GDM1 (cell line): ENCODE measurements around the gene DMD.
"Not testable (repeated sequence)": the region's sequence is repeated elsewhere in the genome, so short reads cannot be mapped to it uniquely, and the experiment has no call there.

Experiments used
- DNase-seq: peaks from one replicate; lab custom pipeline; 2025; lab: John Stamatoyannopoulos, UW

The DMD gene

GRCh38 chrX:32851556-32851955 is 359.8 kb downstream of the DMD start:
- no peak for DNase-seq

GRCh38 chrX:32847921-32848320 is 363.4 kb downstream of the DMD start:
- no peak for DNase-seq

- DNase-seq = no peak
Measured at GRCh38 chrX:32842053-32842452, 369.3 kb downstream of the DMD start.

GRCh38 chrX:32839781-32840180 is 371.6 kb downstream of the DMD start:
- no peak for DNase-seq

GRCh38 chrX:32825009-32825408 is 386.3 kb downstream of the DMD start:
- no peak for DNase-seq

- DNase-seq = no peak
Measured at GRCh38 chrX:32804034-32804433, 407.3 kb downstream of the DMD start.

GRCh38 chrX:32798990-32799389 is 412.4 kb downstream of the DMD start:
- no peak for DNase-seq

- DNase-seq = no peak
Measured at GRCh38 chrX:32788936-32789335, 422.4 kb downstream of the DMD start.

- no peak for DNase-seq
Measured at GRCh38 chrX:32780109-32780508, 431.2 kb downstream of the DMD start.

GRCh38 chrX:32778965-32779364 is 432.4 kb downstream of the DMD start:
- DNase-seq = no peak

- no peak for DNase-seq
Measured at GRCh38 chrX:32774966-32775365, 436.4 kb downstream of the DMD start.

- DNase-seq = no peak
Measured at GRCh38 chrX:32749070-32749469, 462.3 kb downstream of the DMD start.

GRCh38 chrX:32745323-32745722 is 466.0 kb downstream of the DMD start:
- DNase-seq = no peak

- DNase-seq = no peak
Measured at GRCh38 chrX:32744921-32745320, 466.4 kb downstream of the DMD start.

- DNase-seq = no peak
Measured at GRCh38 chrX:32741910-32742309, 469.4 kb downstream of the DMD start.

GRCh38 chrX:32708542-32708941 is 502.8 kb downstream of the DMD start:
- no peak for DNase-seq

- not testable (repeated sequence) for DNase-seq
Measured at GRCh38 chrX:32705385-32705784, 506.0 kb downstream of the DMD start.

- no peak for DNase-seq
Measured at GRCh38 chrX:32687379-32687778, 524.0 kb downstream of the DMD start.

GRCh38 chrX:32678487-32678886 is 532.9 kb downstream of the DMD start:
- DNase-seq = no peak

GRCh38 chrX:32673193-32673592 is 538.2 kb downstream of the DMD start:
- no peak for DNase-seq

- no peak for DNase-seq
Measured at GRCh38 chrX:32662516-32662915, 548.8 kb downstream of the DMD start.

GRCh38 chrX:32644476-32645245 is 566.7 kb downstream of the DMD start:
- DNase-seq = no peak

- no peak for DNase-seq
Measured at GRCh38 chrX:32642283-32642682, 569.1 kb downstream of the DMD start.

- no peak for DNase-seq
Measured at GRCh38 chrX:32618154-32618553, 593.2 kb downstream of the DMD start.
